ENCODE data around the gene RBFA. TPM values are rescaled to one million over a fixed set of nuclear protein-coding genes. Genes with fewer than 3 reads are reported as not detected.
A peak's percentile ranks its signal among the peaks of the same experiment; 100 is the strongest.

RBFA gene
- total and polyA plus RNA-seq, 2 of the 13 experiments (the other 11 are each of a cell fraction or from before 2014, with no cell fraction given), result 29.7 to 42.4 TPM

DNA sequence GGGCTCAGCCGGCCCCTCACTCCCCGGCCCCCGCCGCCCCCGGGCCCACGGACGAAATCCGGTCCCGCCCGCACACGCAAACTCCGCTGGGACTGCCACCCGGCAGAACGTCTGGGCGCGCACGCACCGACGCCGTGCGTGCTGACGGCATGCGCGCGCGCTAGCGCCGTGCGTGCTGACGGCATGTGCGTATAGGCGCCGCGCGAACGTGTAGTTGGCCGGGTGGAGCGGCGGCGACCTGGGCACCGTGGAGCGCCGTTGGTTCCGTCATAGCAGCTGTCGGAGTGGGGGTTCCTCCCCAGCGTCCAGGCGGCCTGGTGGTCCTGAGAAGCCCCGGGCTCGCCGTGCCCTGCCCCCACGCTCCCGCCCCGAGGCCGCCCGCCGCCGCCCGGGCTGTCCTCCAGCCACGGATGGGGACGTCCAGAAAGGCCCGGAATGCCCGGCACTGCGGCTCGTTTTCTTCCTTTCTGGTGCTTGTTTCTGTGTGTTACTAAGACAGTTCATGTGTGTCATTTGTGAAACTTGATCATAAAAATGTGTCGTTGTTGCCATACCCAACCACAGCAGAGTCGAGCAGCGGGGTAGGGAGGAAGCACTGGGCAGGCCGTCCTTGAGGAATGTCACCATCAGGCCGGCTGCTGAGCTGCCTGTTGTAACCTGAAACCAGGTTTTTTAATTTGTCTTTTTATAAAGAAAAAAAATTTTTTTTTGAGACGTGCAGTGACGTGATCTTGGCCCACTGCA, 45.6 kb upstream of the RBFA start, which contains the start of gene TXNL4A (continued):
- TF ChIP-seq ZNF383 (CRISPR knock-in tag; IDR thresholded peaks at IDR 0.05; ENCODE audit: borderline replicate concordance) (0 out of 2 replicates have a peak, but pooled peaks have one; percentile 43), MED8 (CRISPR knock-in tag; IDR thresholded peaks at IDR 0.05; ENCODE audit: insufficient replicate concordance) (peak; percentile 21), ZNF282 (IDR thresholded peaks at IDR 0.05; ENCODE audit: partially characterized antibody) (no peak), ZBTB38 (CRISPR knock-in tag; IDR thresholded peaks at IDR 0.05) (0 out of 2 replicates have a peak, but pooled peaks have one; percentile 61), AGO1 (IDR thresholded peaks at IDR 0.05; ENCODE audit: low read depth, low read length, poor library complexity, severe bottlenecking) (no peak), JDP2 (CRISPR knock-in tag; IDR thresholded peaks at IDR 0.05; ENCODE audit: borderline replicate concordance) (no peak), RFX1 (IDR thresholded peaks at IDR 0.05) (no peak), GTF2F1 (IDR thresholded peaks at IDR 0.05; ENCODE audit: low read length) (no peak), CHD4 (IDR thresholded peaks at IDR 0.05; ENCODE audit: borderline replicate concordance, low read length) (no peak), ARID2 (CRISPR knock-in tag; IDR thresholded peaks at IDR 0.05; ENCODE audit: borderline replicate concordance) (0 out of 2 replicates have a peak, but pooled peaks have one; percentile 9), ETV5 (CRISPR knock-in tag; IDR thresholded peaks at IDR 0.05; ENCODE audit: borderline replicate concordance) (no peak), SRSF4 (IDR thresholded peaks at IDR 0.05; ENCODE audit: low read depth, low read length, poor library complexity, severe bottlenecking) (no peak), DNMT1 (CRISPR knock-in tag; IDR thresholded peaks at IDR 0.05) (no peak), ZNF607 (CRISPR knock-in tag; IDR thresholded peaks at IDR 0.05; ENCODE audit: borderline replicate concordance) (peak; percentile 62; the same call in 1 of the 2 replicates), ZFAT (CRISPR knock-in tag; conservative IDR thresholded peaks at IDR 0.05) (0 out of 2 replicates have a peak, but pooled peaks have one; percentile 50), ZNF20 (CRISPR knock-in tag; IDR thresholded peaks at IDR 0.05) (no peak)
- TF ChIP-seq, protein P1, sequence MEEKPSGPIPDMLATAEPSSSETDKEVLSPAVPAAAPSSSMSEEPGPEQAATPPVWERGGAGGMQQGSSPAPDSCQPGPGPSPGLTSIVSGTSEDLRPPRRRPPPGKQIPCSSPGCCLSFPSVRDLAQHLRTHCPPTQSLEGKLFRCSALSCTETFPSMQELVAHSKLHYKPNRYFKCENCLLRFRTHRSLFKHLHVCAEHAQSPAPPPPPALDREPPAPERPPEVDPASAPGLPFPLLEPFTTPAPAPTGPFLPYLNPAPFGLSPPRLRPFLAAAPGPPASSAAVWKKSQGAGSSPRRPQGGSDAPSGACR (CRISPR knock-in tag; IDR thresholded peaks at IDR 0.05), result no peak
- TF ChIP-seq, protein P2, sequence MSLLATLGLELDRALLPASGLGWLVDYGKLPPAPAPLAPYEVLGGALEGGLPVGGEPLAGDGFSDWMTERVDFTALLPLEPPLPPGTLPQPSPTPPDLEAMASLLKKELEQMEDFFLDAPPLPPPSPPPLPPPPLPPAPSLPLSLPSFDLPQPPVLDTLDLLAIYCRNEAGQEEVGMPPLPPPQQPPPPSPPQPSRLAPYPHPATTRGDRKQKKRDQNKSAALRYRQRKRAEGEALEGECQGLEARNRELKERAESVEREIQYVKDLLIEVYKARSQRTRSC (CRISPR knock-in tag; IDR thresholded peaks at IDR 0.05; ENCODE audit: low read depth), result 0 out of 2 replicates have a peak, but pooled peaks have one; percentile 46
- TF ChIP-seq, protein P3, sequence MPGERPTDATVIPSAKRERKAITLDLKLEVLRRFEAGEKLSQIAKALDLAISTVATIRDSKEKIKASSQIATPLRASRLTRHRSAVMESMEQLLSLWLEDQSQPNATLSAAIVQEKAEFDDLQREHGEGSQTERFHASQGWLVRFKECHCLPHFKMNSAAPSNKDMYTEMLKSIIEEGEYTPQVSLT (CRISPR knock-in tag; IDR thresholded peaks at IDR 0.05; ENCODE audit: borderline replicate concordance, low read depth), result 0 out of 2 replicates have a peak, but pooled peaks have one; percentile 40
- TF ChIP-seq, protein P4, sequence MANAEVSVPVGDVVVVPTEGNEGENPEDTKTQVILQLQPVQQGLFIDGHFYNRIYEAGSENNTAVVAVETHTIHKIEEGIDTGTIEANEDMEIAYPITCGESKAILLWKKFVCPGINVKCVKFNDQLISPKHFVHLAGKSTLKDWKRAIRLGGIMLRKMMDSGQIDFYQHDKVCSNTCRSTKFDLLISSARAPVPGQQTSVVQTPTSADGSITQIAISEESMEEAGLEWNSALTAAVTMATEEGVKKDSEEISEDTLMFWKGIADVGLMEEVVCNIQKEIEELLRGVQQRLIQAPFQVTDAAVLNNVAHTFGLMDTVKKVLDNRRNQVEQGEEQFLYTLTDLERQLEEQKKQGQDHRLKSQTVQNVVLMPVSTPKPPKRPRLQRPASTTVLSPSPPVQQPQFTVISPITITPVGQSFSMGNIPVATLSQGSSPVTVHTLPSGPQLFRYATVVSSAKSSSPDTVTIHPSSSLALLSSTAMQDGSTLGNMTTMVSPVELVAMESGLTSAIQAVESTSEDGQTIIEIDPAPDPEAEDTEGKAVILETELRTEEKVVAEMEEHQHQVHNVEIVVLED (CRISPR knock-in tag; IDR thresholded peaks at IDR 0.05; ENCODE audit: borderline replicate concordance), result peak; percentile 99
- TF ChIP-seq, protein P5, sequence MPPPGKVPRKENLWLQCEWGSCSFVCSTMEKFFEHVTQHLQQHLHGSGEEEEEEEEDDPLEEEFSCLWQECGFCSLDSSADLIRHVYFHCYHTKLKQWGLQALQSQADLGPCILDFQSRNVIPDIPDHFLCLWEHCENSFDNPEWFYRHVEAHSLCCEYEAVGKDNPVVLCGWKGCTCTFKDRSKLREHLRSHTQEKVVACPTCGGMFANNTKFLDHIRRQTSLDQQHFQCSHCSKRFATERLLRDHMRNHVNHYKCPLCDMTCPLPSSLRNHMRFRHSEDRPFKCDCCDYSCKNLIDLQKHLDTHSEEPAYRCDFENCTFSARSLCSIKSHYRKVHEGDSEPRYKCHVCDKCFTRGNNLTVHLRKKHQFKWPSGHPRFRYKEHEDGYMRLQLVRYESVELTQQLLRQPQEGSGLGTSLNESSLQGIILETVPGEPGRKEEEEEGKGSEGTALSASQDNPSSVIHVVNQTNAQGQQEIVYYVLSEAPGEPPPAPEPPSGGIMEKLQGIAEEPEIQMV (CRISPR knock-in tag; IDR thresholded peaks at IDR 0.05; ENCODE audit: low read depth), result no peak
- TF ChIP-seq, protein P6, sequence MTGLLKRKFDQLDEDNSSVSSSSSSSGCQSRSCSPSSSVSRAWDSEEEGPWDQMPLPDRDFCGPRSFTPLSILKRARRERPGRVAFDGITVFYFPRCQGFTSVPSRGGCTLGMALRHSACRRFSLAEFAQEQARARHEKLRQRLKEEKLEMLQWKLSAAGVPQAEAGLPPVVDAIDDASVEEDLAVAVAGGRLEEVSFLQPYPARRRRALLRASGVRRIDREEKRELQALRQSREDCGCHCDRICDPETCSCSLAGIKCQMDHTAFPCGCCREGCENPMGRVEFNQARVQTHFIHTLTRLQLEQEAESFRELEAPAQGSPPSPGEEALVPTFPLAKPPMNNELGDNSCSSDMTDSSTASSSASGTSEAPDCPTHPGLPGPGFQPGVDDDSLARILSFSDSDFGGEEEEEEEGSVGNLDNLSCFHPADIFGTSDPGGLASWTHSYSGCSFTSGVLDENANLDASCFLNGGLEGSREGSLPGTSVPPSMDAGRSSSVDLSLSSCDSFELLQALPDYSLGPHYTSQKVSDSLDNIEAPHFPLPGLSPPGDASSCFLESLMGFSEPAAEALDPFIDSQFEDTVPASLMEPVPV (CRISPR knock-in tag; IDR thresholded peaks at IDR 0.05), result no peak

Measured in HepG2 (cell line).